ENCODE data around the gene ULBP3. TPM values are rescaled to one million over a fixed set of nuclear protein-coding genes. Genes with fewer than 3 reads are reported as not detected.
"Not testable (repeated sequence)": the region's sequence is repeated elsewhere in the genome, so short reads cannot be mapped to it uniquely, and the experiment has no call there.

Gene ULBP3
- total RNA-seq, 3 donors from 2014 or later, result 0.64 to 2.0 (median 0.73) TPM

GRCh38 chr6:150070236-150070818, 1.4 kb upstream of the ULBP3 start:
- TF ChIP-seq CTCF (IDR thresholded peaks at IDR 0.05) (no peak), POLR2AphosphoS5 (IDR thresholded peaks at IDR 0.05) (no peak), POLR2A (IDR thresholded peaks at IDR 0.05) (no peak)
- no peak overlapping the region for H3K27ac ChIP-seq
- H3K4me3 ChIP-seq, result no peak overlapping the region
- H3K9me3 ChIP-seq, result no peaks in the 10 kb centered on the region
- no peaks in the 10 kb centered on the region for H3K4me1 ChIP-seq
- no peaks in the 10 kb centered on the region for H3K27me3 ChIP-seq
- no peak for DNase-seq (ENCODE audit: low spot score in 2 of 2)
- no peaks in the 10 kb centered on the region for H3K36me3 ChIP-seq
- intact Hi-C loops (cut with DNase I; ENCODE audit: low total_unique reads), result no loop called here

GRCh38 chr6:150069706-150070105, 785 bp upstream of the ULBP3 start:
- intact Hi-C loops (cut with DNase I; ENCODE audit: low total_unique reads), result no loop called here
- Histone ChIP-seq H3K4me1 (no peaks in the 10 kb centered on the region), H3K27ac (peak overlapping the region in 1 of 2 donors; percentile 65), H3K9me3 (no peaks in the 10 kb centered on the region), H3K36me3 (no peaks in the 10 kb centered on the region), H3K4me3 (peak overlapping the region in 1 of 3 donors; percentile 71), H3K27me3 (no peaks in the 10 kb centered on the region)
- TF ChIP-seq POLR2AphosphoS5 (IDR thresholded peaks at IDR 0.05), result no peak
- no peak for TF ChIP-seq CTCF (IDR thresholded peaks at IDR 0.05)
- no peak for TF ChIP-seq POLR2A (IDR thresholded peaks at IDR 0.05)
- DNase-seq (ENCODE audit: low spot score in 2 of 2), result no peak

- DNase-seq (ENCODE audit: low spot score in 2 of 2), result no peak
- H3K9me3 ChIP-seq, result no peaks in the 10 kb centered on the region
- no peak overlapping the region for H3K27ac ChIP-seq
- TF ChIP-seq CTCF (IDR thresholded peaks at IDR 0.05) (no peak), POLR2AphosphoS5 (IDR thresholded peaks at IDR 0.05) (no peak), POLR2A (IDR thresholded peaks at IDR 0.05) (no peak)
- H3K4me3 ChIP-seq, result peak overlapping the region; percentile 49 to 71 (median 70)
- H3K4me1 ChIP-seq, result no peaks in the 10 kb centered on the region
- no peaks in the 10 kb centered on the region for H3K27me3 ChIP-seq
- intact Hi-C loops (cut with DNase I; ENCODE audit: low total_unique reads), result no loop called here
- H3K36me3 ChIP-seq, result no peaks in the 10 kb centered on the region
These were observed 770 bp downstream of the ULBP3 start for GRCh38 chr6:150068151-150068550.

GRCh38 chr6:150065083-150065482, 3.8 kb downstream of the ULBP3 start:
- Histone ChIP-seq H3K4me1 (no peaks in the 10 kb centered on the region), H3K27me3 (no peaks in the 10 kb centered on the region), H3K27ac (no peak overlapping the region), H3K9me3 (no peaks in the 10 kb centered on the region), H3K4me3 (no peak overlapping the region), H3K36me3 (no peaks in the 10 kb centered on the region)
- intact Hi-C loops (cut with DNase I; ENCODE audit: low total_unique reads), result no loop called here
- no peak for TF ChIP-seq CTCF (IDR thresholded peaks at IDR 0.05)
- TF ChIP-seq POLR2A (IDR thresholded peaks at IDR 0.05), result no peak
- no peak for DNase-seq (ENCODE audit: low spot score in 2 of 2)

GRCh38 chr6:150063640-150064039, 5.3 kb downstream of the ULBP3 start:
- intact Hi-C loops (cut with DNase I; ENCODE audit: low total_unique reads), result no loop called here
- Histone ChIP-seq H3K4me3 (no peak overlapping the region), H3K4me1 (no peaks in the 10 kb centered on the region), H3K27me3 (no peaks in the 10 kb centered on the region), H3K27ac (no peak overlapping the region), H3K9me3 (no peaks in the 10 kb centered on the region), H3K36me3 (no peaks in the 10 kb centered on the region)
- no peak for DNase-seq (ENCODE audit: low spot score in 2 of 2)
- TF ChIP-seq POLR2AphosphoS5 (IDR thresholded peaks at IDR 0.05) (no peak), POLR2A (IDR thresholded peaks at IDR 0.05) (no peak), CTCF (IDR thresholded peaks at IDR 0.05) (no peak)

- H3K4me3 ChIP-seq; H3K4me1 ChIP-seq; H3K36me3 ChIP-seq; H3K9me3 ChIP-seq; H3K27ac ChIP-seq; DNase-seq (ENCODE audit: low spot score in 2 of 2); intact Hi-C loops (cut with DNase I; ENCODE audit: low total_unique reads); H3K27me3 ChIP-seq: not testable (repeated sequence)
These were observed 8.9 kb downstream of the ULBP3 start for GRCh38 chr6:150059973-150060372.
